Colonic mucosa (tissue), 4 donors: ENCODE results near the gene ABCB11. TPM values are rescaled to one million over a fixed set of nuclear protein-coding genes. Genes with fewer than 3 reads are reported as not detected.

Experiments
- DNase-seq: peaks from one replicate; pipeline ENCODE4 v3.0.0-alpha.2; 2020
- H3K27ac ChIP-seq: fragments of 200-600 bp; one replicate; pipeline ENCODE4 v1.8.0; 2021
- H3K27me3 ChIP-seq: fragments of 200-600 bp; one replicate; pipeline ENCODE4 v1.8.0; 2021
- H3K36me3 ChIP-seq: fragments of 200-600 bp; one replicate; pipeline ENCODE4 v1.8.0; 2021
- H3K4me1 ChIP-seq: fragments of 200-600 bp; one replicate; pipeline ENCODE4 v1.8.0; 2021; ENCODE audit warnings: mild to moderate bottlenecking
- H3K4me3 ChIP-seq: fragments of 200-600 bp; one replicate; pipeline ENCODE4 v1.8.0; 2021
- H3K9ac ChIP-seq, 2 donors: one replicate each; pipeline ENCODE4 v1.7.0; 2013; ENCODE audit warnings: control low read depth in 2 of 2, low read depth in 2 of 2, low read length in 2 of 2
- H3K9me3 ChIP-seq: fragments of 200-600 bp; one replicate; pipeline ENCODE4 v1.8.0; 2021
- intact Hi-C: fragments of 100-400 bp; cut with DNase I; formaldehyde crosslinking; loops from one replicate; pipeline ENCODE4 v1.14.1; 2022
- total RNA-seq, 2 donors: library from RNA; stranded (reverse); fragmentation: NEBNext Ultra II Directional in 1 of 2; extraction: Animal tissue kit (Norgen Biotek cat#: 25700) in 1 of 2; gene quantifications; one replicate each; pipeline ENCODE4 v1.2.1, GENCODE V29; 2021
- TF ChIP-seq, protein P1 (sequence below): fragments of 200-600 bp; IDR thresholded peaks from one replicate; pipeline ENCODE4 v1.8.0; 2022; ENCODE audit warnings: antibody characterized with exemption, mild to moderate bottlenecking
- donor health status: healthy.
- donor health status: DM: no; HTN: no; CAD: no.
- donor health status: DM: no; HTN: no; CAD: no.

The ABCB11 gene
- total RNA-seq, 2 donors from 2014 or later: 0.74 to 1.1 TPM

DNA sequence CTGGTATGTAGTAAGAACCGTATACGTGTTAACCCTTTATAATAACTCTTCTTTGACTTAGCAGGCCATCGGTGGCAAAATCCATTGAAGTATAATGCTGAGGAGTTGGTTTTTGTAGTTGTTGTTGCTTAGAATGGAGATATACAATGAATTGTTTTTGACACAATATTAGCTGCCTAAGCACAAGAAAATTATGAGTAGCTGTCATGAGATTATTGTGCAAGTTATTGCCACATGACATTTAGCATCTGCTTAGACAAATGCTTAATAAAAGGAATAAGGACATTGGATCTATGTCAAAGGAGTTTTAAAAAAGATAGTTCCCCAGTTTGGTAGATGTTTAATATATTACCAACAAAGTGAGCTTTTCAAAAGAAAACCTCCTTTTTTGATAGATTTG, 59.9 kb downstream of the ABCB11 start:
- no peak overlapping the region for H3K27ac ChIP-seq

GRCh38 chr2:168970711-168971233, 60.4 kb downstream of the ABCB11 start:
- Histone ChIP-seq H3K4me3 (no peak overlapping the region), H3K9ac (no peak overlapping the region), H3K9me3 (no peaks in the 10 kb centered on the region), H3K36me3 (no peaks in the 10 kb centered on the region), H3K27ac (no peak overlapping the region), H3K4me1 (no peaks in the 10 kb centered on the region), H3K27me3 (no peaks in the 10 kb centered on the region)
- intact Hi-C loops: no loop called here
- TF ChIP-seq, protein P1, sequence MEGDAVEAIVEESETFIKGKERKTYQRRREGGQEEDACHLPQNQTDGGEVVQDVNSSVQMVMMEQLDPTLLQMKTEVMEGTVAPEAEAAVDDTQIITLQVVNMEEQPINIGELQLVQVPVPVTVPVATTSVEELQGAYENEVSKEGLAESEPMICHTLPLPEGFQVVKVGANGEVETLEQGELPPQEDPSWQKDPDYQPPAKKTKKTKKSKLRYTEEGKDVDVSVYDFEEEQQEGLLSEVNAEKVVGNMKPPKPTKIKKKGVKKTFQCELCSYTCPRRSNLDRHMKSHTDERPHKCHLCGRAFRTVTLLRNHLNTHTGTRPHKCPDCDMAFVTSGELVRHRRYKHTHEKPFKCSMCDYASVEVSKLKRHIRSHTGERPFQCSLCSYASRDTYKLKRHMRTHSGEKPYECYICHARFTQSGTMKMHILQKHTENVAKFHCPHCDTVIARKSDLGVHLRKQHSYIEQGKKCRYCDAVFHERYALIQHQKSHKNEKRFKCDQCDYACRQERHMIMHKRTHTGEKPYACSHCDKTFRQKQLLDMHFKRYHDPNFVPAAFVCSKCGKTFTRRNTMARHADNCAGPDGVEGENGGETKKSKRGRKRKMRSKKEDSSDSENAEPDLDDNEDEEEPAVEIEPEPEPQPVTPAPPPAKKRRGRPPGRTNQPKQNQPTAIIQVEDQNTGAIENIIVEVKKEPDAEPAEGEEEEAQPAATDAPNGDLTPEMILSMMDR: no peak
- no peak for DNase-seq

More for the DNA sequence above, 59.9 kb downstream of the ABCB11 start:
- Histone ChIP-seq H3K9ac (no peak overlapping the region), H3K4me3 (no peak overlapping the region), H3K36me3 (no peaks in the 10 kb centered on the region), H3K4me1 (no peaks in the 10 kb centered on the region), H3K27me3 (no peaks in the 10 kb centered on the region), H3K9me3 (no peaks in the 10 kb centered on the region)
- intact Hi-C loops: no loop called here
- no peak for DNase-seq
- TF ChIP-seq, protein P1: no peak

GRCh38 chr2:168969865-168970264, 61.3 kb downstream of the ABCB11 start:
- no peak overlapping the region for H3K4me3 ChIP-seq
- intact Hi-C loops: loop anchor here (10.0 kb wide), 1 partner anchor 135 kb away; no protein-coding TSS in a partner anchor
- H3K27me3 ChIP-seq: no peaks in the 10 kb centered on the region
- H3K4me1 ChIP-seq: no peaks in the 10 kb centered on the region
- no peak for DNase-seq
- TF ChIP-seq, protein P1: no peak
- no peak overlapping the region for H3K27ac ChIP-seq
- no peaks in the 10 kb centered on the region for H3K9me3 ChIP-seq
- H3K9ac ChIP-seq: no peak overlapping the region
- no peaks in the 10 kb centered on the region for H3K36me3 ChIP-seq

DNA sequence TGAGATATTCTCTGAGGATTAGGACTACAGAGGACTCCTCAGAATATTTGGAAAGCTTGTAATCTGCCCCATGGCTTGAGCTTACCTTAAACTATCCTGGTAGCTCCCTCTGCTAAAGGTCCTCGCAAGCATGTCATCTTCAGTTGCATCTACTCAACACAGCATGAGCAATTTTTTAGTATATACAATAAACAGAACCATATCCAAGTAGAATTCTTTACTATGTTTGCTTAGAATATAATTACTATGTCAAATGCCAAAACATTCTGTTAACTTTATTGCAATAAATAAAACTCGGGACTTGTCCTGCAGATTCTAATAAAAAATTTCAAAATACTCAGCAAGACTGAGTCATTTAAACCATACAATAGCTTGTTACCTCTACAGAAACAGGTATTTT, 62.8 kb downstream of the ABCB11 start:
- H3K27me3 ChIP-seq: no peaks in the 10 kb centered on the region
- no peaks in the 10 kb centered on the region for H3K4me1 ChIP-seq
- no peak overlapping the region for H3K9ac ChIP-seq
- H3K27ac ChIP-seq: no peak overlapping the region
- no peak for DNase-seq
- no peaks in the 10 kb centered on the region for H3K9me3 ChIP-seq
- H3K4me3 ChIP-seq: no peak overlapping the region
- TF ChIP-seq, protein P1: no peak
- intact Hi-C loops: loop anchor here (10.0 kb wide), 1 partner anchor 136 kb away; no protein-coding TSS in a partner anchor
- no peaks in the 10 kb centered on the region for H3K36me3 ChIP-seq

- Histone ChIP-seq H3K9me3 (no peaks in the 10 kb centered on the region), H3K9ac (no peak overlapping the region), H3K27ac (no peak overlapping the region), H3K27me3 (no peaks in the 10 kb centered on the region), H3K36me3 (no peaks in the 10 kb centered on the region), H3K4me1 (no peaks in the 10 kb centered on the region), H3K4me3 (no peak overlapping the region)
- intact Hi-C loops: loop anchor here (10.0 kb wide), 1 partner anchor 140 kb away; no protein-coding TSS in a partner anchor
- no peak for DNase-seq
- TF ChIP-seq, protein P1: no peak
Observed at GRCh38 chr2:168964251-168964807, 66.8 kb downstream of the ABCB11 start.
